Esophagus muscularis mucosa (tissue), 4 donors: Measurements from ENCODE around the gene TASOR2. TPM values are rescaled to one million over a fixed set of nuclear protein-coding genes. Genes with fewer than 3 reads are reported as not detected.
A peak's percentile ranks its signal among the peaks of the same experiment; 100 is the strongest.

Experiments
- DNase-seq: peaks from one replicate; pipeline ENCODE4 v3.0.0-alpha.2; 2017; ENCODE audit errors: extremely low spot score
- H3K27ac ChIP-seq, 4 donors: fragments of 200-600 bp; sonication (generic); replicated peaks in 1 of 4; 1 replicate in 3 of 4; 2 replicates in 1 of 4; pipeline ENCODE4 v1.5.1; 2016 to 2019; ENCODE audit warnings: mild to moderate bottlenecking in 1 of 4
- H3K27me3 ChIP-seq, 4 donors: fragments of 200-600 bp; sonication (generic); one replicate each; pipeline versions ENCODE4 v1.5.1 to v1.6.0; 2016 to 2019
- H3K36me3 ChIP-seq, 4 donors: fragments of 200-600 bp; sonication (generic); one replicate each; pipeline ENCODE4 v1.5.1; 2016 to 2019
- H3K4me1 ChIP-seq, 4 donors: fragments of 200-600 bp; sonication (generic); one replicate each; pipeline ENCODE4 v1.5.1; 2016 to 2019
- H3K4me3 ChIP-seq, 4 donors: fragments of 200-600 bp; sonication (generic); 1 replicate in 2 of 4; 2 replicates in 2 of 4; pipeline ENCODE4 v1.5.1; 2016 to 2019; ENCODE audit warnings: mild to moderate bottlenecking in 4 of 4, moderate library complexity in 1 of 4
- H3K9me3 ChIP-seq, 4 donors: fragments of 200-600 bp; sonication (generic); 1 replicate in 3 of 4; 2 replicates in 1 of 4; pipeline ENCODE4 v1.5.1; 2016 to 2019
- EP300 ChIP-seq: sonication (generic); formaldehyde crosslinking; IDR thresholded peaks from one replicate; pipeline ENCODE4 v1.6.1; 2017; ENCODE audit warnings: antibody characterized with exemption
- POLR2A ChIP-seq: fragments of 450-650 bp; IDR thresholded peaks from one replicate; pipeline ENCODE4 v1.6.1; 2017; ENCODE audit warnings: antibody characterized with exemption, moderate library complexity, mild to moderate bottlenecking, low read depth
- POLR2AphosphoS5 ChIP-seq, 2 donors: sonication (generic); formaldehyde crosslinking; IDR thresholded peaks; one replicate each; pipeline ENCODE4 v1.6.1; 2017; ENCODE audit warnings: antibody characterized with exemption in 2 of 2
- WGBS: methylation state at CpG from one replicate; pipeline ENCODE4 v1.1.5; 2018; 5-methylcytosine and 5-hydroxymethylcytosine counted together
- intact Hi-C: fragments of 100-400 bp; cut with DNase I; formaldehyde crosslinking; loops from one replicate; pipeline ENCODE4 v1.15.1; 2023
- total RNA-seq, 4 donors: library from RNA; depleted of rRNA; stranded (reverse); fragments of >200 nt; gene quantifications; one replicate each; pipeline versions ENCODE4 v1.1.0 to v1.2.1, GENCODE V29; 2016
- TF ChIP-seq, protein P1 (sequence below), 3 experiments: fragments of 200-600 bp in 2 of 3; fragments of 450-650 bp in 1 of 3; sonication (generic) in 2 of 3; IDR thresholded peaks; one replicate each; pipeline ENCODE4 v1.5.1; 2017 to 2019; ENCODE audit warnings: antibody characterized with exemption in 3 of 3, mild to moderate bottlenecking in 2 of 3, moderate library complexity in 1 of 3

The TASOR2 gene
- total RNA-seq, 4 donors from 2014 or later: 56.9 to 66.3 (median 63.9) TPM

DNA sequence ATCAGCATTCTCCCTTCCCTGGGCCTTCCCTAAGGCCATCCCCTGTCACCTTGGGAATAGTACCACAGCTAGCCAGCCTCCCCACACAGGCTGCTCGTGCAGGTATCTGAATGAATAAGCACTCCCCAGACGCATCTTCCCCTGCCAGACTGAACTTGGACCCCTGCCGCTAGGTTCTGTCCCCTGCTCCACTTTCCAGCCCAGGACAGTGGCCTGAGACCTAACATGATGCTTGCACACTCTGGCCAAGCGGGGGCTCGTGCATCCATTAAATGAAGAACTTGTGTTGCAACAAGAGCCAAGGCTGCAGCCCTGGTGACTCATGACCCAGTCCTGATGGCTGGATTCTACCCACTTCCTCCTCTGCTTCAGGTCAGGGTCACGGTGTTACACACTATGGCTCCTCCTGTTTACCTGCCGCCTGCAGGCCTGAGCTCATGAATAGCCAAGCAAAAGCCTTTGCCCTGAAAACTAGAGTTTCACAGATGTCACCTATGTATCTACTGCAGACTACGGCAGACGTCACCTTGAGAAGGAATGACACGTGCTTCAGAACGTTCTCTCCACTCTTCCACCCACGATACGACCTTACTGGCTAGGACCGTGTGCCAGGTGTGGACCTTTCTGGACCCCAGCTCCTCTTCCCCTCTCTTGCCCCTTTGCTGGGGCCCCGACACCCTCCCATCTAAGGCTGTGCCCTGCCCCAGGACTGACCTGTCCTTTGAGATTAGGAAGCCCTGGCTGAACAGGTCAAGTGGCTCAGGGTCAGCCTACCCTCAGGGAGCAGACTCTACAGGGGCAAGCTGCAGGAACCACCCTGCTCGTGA, 24.7 kb upstream of the TASOR2 start:
- H3K27me3 ChIP-seq: no peaks in the 10 kb centered on the region
- H3K9me3 ChIP-seq: no peaks in the 10 kb centered on the region
- H3K4me3 ChIP-seq: no peak overlapping the region
- peaks cover 0 to 3% (median 0%) of the 10 kb centered on the region in 4 donors for H3K36me3 ChIP-seq
- TF ChIP-seq POLR2AphosphoS5 (IDR thresholded peaks at IDR 0.05) (no peak), EP300 (no peak), POLR2A (no peak)
- TF ChIP-seq, protein P1, sequence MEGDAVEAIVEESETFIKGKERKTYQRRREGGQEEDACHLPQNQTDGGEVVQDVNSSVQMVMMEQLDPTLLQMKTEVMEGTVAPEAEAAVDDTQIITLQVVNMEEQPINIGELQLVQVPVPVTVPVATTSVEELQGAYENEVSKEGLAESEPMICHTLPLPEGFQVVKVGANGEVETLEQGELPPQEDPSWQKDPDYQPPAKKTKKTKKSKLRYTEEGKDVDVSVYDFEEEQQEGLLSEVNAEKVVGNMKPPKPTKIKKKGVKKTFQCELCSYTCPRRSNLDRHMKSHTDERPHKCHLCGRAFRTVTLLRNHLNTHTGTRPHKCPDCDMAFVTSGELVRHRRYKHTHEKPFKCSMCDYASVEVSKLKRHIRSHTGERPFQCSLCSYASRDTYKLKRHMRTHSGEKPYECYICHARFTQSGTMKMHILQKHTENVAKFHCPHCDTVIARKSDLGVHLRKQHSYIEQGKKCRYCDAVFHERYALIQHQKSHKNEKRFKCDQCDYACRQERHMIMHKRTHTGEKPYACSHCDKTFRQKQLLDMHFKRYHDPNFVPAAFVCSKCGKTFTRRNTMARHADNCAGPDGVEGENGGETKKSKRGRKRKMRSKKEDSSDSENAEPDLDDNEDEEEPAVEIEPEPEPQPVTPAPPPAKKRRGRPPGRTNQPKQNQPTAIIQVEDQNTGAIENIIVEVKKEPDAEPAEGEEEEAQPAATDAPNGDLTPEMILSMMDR (IDR thresholded peaks at IDR 0.05): no peak
- no peak overlapping the region for H3K27ac ChIP-seq
- WGBS: 63% methylated on average over 15 of the region's 16 CpGs
- H3K4me1 ChIP-seq: peaks cover 5 to 34% (median 26%) of the 10 kb centered on the region in 4 donors
- intact Hi-C loops: no loop called here
- no peak for DNase-seq

DNA sequence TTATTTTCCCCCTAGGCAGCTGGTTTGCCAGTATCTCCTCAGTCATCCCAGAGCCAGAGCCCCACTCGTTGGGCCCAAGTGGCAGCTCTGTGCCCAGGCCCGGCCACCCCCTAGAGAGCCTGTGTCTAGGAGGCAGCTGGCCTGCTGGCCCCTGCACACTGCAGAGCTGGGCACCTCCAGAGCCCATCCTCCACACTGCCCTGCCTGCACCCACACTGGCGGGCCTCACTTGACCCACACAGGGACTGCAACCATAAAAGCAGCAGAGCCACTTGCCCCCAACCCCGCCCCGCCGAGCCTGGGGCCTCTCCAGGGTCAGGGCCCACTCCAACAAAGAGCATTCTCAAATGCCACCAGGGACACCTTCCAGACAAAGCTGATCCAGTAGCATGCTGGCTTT, 23.6 kb upstream of the TASOR2 start:
- 89% methylated on average over 6 of the region's 6 CpGs for WGBS
- no peak for DNase-seq
- intact Hi-C loops: no loop called here

DNA sequence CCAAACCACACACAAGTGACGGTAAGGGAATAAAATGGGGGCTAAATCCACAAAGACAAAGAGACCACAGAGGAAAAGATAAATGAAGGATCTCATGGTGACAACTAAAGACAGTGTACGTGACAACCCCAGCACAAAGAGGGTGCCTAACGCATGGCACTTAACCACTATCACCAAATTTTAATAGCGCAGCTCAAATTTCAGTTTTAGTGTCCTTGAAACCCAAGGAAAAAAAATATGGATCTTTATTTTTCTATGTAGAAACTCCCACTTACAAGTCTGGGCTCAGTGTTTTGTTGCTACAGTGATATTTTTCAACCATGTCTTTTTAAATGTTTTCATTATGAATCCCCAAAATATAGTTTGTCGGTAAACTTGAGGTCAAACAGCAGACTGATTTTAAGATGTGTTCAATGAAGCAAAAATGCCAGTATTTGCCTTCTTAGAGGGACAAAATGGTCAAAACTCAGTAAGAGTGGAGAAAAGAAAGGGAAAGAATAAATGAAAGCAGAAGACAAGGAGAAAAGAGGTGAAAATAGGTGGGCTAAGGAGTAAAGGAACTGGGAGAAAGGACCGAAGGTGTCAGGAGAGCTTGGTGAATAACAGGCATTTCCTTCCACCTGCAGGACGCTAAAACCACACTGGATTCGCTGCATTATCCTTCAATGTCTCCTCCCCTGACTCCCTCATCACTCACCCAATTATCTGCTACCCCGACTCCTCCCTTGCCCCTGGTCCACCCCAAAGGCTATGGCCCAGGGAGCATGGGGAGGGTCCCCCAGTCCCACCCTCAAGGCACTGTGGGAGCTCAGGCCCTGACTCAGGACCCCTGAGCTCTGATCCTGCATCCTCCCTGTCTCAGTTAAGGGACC, 21.7 kb upstream of the TASOR2 start:
- intact Hi-C loops: no loop called here
- peaks cover 10 to 55% (median 45%) of the 10 kb centered on the region in 4 donors for H3K4me1 ChIP-seq
- peaks cover 0 to 2% (median 0%) of the 10 kb centered on the region in 4 donors for H3K36me3 ChIP-seq
- no peaks in the 10 kb centered on the region for H3K9me3 ChIP-seq
- WGBS: 89% methylated on average over 9 of the region's 9 CpGs
- H3K4me3 ChIP-seq: no peak overlapping the region
- TF ChIP-seq EP300: no peak
- TF ChIP-seq POLR2A: no peak
- TF ChIP-seq, protein P1 (IDR thresholded peaks at IDR 0.05): no peak
- no peak for TF ChIP-seq POLR2AphosphoS5 (IDR thresholded peaks at IDR 0.05)
- no peaks in the 10 kb centered on the region for H3K27me3 ChIP-seq
- DNase-seq: no peak
- H3K27ac ChIP-seq: no peak overlapping the region

More for the DNA sequence above, 23.6 kb upstream of the TASOR2 start:
- H3K27me3 ChIP-seq: no peaks in the 10 kb centered on the region
- no peak overlapping the region for H3K27ac ChIP-seq
- no peak overlapping the region for H3K4me3 ChIP-seq
- H3K4me1 ChIP-seq: peaks cover 5 to 43% (median 36%) of the 10 kb centered on the region in 4 donors
- TF ChIP-seq, protein P1 (IDR thresholded peaks at IDR 0.05): no peak
- no peak for TF ChIP-seq POLR2A
- TF ChIP-seq EP300: no peak
- no peak for TF ChIP-seq POLR2AphosphoS5 (IDR thresholded peaks at IDR 0.05)
- peaks cover 0 to 3% (median 0%) of the 10 kb centered on the region in 4 donors for H3K36me3 ChIP-seq
- no peaks in the 10 kb centered on the region for H3K9me3 ChIP-seq

DNA sequence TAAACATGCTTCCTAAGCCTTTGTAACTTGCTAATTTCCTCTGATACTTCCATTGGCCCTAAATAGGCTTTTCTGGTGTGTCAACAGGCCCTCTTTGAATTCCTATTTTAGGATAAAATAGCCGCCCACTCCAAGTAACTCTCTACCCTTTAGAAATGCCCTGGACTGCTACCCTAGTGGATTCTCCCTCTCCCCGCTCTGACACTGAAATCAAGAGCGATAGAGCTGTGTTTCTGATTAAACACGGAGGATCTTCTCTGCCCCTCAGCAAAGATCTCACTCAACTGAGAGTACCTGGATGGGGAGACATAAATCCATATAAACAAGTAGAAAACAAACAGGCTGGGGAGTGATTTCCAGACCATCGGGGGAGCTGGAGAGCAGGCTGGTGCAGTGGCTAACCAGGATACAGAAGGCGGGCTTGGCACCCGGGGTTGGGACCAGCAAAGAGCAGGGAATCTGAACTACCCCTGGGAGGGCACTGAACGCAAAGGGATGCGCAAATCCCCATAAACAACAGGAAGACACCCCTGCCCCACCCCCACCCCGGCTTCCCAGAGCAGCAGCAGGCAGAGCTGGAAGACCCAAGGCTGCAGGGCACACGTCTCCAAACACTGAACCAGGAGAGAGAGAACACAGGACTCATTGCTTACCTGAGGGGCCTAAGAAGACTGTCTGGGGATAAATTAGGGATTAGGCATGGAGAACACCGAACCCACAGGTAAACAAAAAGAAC, 20.8 kb upstream of the TASOR2 start:
- intact Hi-C loops: no loop called here
- TF ChIP-seq, protein P1 (IDR thresholded peaks at IDR 0.05): no peak
- TF ChIP-seq POLR2A (no peak), EP300 (no peak), POLR2AphosphoS5 (IDR thresholded peaks at IDR 0.05) (no peak)
- no peak for DNase-seq
- Histone ChIP-seq H3K27ac (no peak overlapping the region), H3K4me3 (peak overlapping the region in 2 of 4 donors; percentile 6 to 9), H3K36me3 (no peaks in the 10 kb centered on the region), H3K9me3 (no peaks in the 10 kb centered on the region), H3K27me3 (no peaks in the 10 kb centered on the region), H3K4me1 (peaks cover 10 to 55% (median 45%) of the 10 kb centered on the region in 4 donors)
- 78% methylated on average over 12 of the region's 12 CpGs for WGBS
